ENCODE data around the gene IGSF3.

DNA sequence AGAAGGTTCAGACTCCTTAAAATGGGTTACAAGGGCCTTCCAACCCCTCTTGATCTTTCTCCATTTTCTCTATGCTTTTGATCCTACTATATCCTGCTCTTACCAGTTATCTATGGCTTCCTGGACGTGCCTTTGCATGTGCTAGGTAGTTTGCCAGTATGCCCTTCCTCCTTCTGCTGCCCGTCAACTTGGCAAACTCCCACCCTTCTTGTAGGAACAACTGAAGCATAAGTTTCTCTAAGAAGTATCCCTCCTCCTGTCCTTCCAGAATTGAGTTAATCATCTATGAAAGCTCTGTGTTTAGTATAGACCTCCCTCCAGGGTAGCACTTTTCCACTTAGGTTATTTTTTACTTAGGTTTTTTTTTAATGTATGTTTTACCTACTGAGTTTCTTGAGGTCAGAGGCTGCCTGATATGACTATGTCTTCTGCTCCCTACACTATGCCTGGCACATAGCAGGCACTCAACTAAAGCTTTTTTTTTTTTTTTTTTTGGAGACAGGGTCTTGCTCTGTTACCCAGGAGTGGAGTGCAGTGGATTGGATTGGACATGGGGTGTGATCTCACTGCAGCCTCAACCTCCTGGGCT is 10.0 kb upstream of the IGSF3 start:
- no peak for TF ChIP-seq CTCF (conservative IDR thresholded peaks at IDR 0.05 in 1 of 2, IDR thresholded peaks at IDR 0.05 in 1 of 2; ENCODE audit: extremely low read depth in 1 of 2, insufficient read depth in 1 of 2, low read depth in 1 of 2, low read length in 2 of 2)
- TF ChIP-seq EZH2 (IDR thresholded peaks at IDR 0.05; ENCODE audit: borderline replicate concordance, low read length): no peak
